Nephron (organoid): ENCODE results near the gene CCDC107.
"Not testable (repeated sequence)": the region's sequence is repeated elsewhere in the genome, so short reads cannot be mapped to it uniquely, and the experiment has no call there.

ENCODE experiments used
- H3K27ac Mint-ChIP-seq, 3 experiments: 2 replicates each; pipeline ENCODE4 v1.8.0; 2020; ENCODE audit warnings: mixed read lengths in 3 of 3, mild to moderate bottlenecking in 2 of 3, moderate library complexity in 1 of 3
- H3K27me3 Mint-ChIP-seq: 2 replicates; pipeline ENCODE4 v1.8.0; 2021; ENCODE audit warnings: low read depth, mild to moderate bottlenecking, moderate library complexity, mixed read lengths
- H3K36me3 Mint-ChIP-seq: 2 replicates; pipeline ENCODE4 v1.8.0; 2020; ENCODE audit warnings: low read depth, mixed read lengths
- H3K4me1 Mint-ChIP-seq: 2 replicates; pipeline ENCODE4 v1.8.0; 2020; ENCODE audit warnings: mixed read lengths
- H3K4me3 Mint-ChIP-seq, 3 experiments: 2 replicates each; pipeline ENCODE4 v1.8.0; 2020; ENCODE audit warnings: mild to moderate bottlenecking in 3 of 3, mixed read lengths in 3 of 3, moderate library complexity in 2 of 3
- H3K9me3 Mint-ChIP-seq: 2 replicates; pipeline ENCODE4 v1.8.0; 2020; ENCODE audit warnings: mixed read lengths
- TF ChIP-seq, protein P1 (sequence below), 3 experiments: fragments of 200-600 bp; sonication (generic); IDR thresholded peaks; one replicate each; pipeline ENCODE4 v1.5.0; 2021; ENCODE audit warnings: antibody characterized with exemption in 3 of 3; ENCODE audit not compliant: unreplicated experiment in 3 of 3

Gene CCDC107

GRCh38 chr9:35635730-35636129 is 22.4 kb upstream of the CCDC107 start:
- Mint-ChIP-seq H3K4me1 (peaks cover 10% of the 10 kb centered on the region), H3K36me3 (peaks cover 6% of the 10 kb centered on the region), H3K27me3 (no peaks in the 10 kb centered on the region), H3K9me3 (no peaks in the 10 kb centered on the region), H3K4me3 (no peak overlapping the region), H3K27ac (peak overlapping the region in 2 of 3 experiments; percentile 11 to 60)
- TF ChIP-seq, protein P1, sequence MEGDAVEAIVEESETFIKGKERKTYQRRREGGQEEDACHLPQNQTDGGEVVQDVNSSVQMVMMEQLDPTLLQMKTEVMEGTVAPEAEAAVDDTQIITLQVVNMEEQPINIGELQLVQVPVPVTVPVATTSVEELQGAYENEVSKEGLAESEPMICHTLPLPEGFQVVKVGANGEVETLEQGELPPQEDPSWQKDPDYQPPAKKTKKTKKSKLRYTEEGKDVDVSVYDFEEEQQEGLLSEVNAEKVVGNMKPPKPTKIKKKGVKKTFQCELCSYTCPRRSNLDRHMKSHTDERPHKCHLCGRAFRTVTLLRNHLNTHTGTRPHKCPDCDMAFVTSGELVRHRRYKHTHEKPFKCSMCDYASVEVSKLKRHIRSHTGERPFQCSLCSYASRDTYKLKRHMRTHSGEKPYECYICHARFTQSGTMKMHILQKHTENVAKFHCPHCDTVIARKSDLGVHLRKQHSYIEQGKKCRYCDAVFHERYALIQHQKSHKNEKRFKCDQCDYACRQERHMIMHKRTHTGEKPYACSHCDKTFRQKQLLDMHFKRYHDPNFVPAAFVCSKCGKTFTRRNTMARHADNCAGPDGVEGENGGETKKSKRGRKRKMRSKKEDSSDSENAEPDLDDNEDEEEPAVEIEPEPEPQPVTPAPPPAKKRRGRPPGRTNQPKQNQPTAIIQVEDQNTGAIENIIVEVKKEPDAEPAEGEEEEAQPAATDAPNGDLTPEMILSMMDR (IDR thresholded peaks at IDR 0.05; ENCODE audit: unreplicated experiment in 3 of 3), result no peak

- no peak overlapping the region for H3K27ac Mint-ChIP-seq
- no peaks in the 10 kb centered on the region for H3K27me3 Mint-ChIP-seq
- H3K4me1 Mint-ChIP-seq, result peaks cover 10% of the 10 kb centered on the region
- H3K36me3 Mint-ChIP-seq, result peaks cover 12% of the 10 kb centered on the region
- H3K9me3 Mint-ChIP-seq, result no peaks in the 10 kb centered on the region
- TF ChIP-seq, protein P1 (IDR thresholded peaks at IDR 0.05; ENCODE audit: unreplicated experiment in 3 of 3), result no peak
- H3K4me3 Mint-ChIP-seq, result no peak overlapping the region
Observed at GRCh38 chr9:35636135-35636876, 21.8 kb upstream of the CCDC107 start.

GRCh38 chr9:35636877-35637246 is 21.2 kb upstream of the CCDC107 start:
- not testable (repeated sequence) for H3K4me3 Mint-ChIP-seq, H3K27ac Mint-ChIP-seq, H3K27me3 Mint-ChIP-seq, H3K9me3 Mint-ChIP-seq
- Mint-ChIP-seq H3K36me3 (peaks cover 17% of the 10 kb centered on the region), H3K4me1 (peaks cover 10% of the 10 kb centered on the region)

DNA sequence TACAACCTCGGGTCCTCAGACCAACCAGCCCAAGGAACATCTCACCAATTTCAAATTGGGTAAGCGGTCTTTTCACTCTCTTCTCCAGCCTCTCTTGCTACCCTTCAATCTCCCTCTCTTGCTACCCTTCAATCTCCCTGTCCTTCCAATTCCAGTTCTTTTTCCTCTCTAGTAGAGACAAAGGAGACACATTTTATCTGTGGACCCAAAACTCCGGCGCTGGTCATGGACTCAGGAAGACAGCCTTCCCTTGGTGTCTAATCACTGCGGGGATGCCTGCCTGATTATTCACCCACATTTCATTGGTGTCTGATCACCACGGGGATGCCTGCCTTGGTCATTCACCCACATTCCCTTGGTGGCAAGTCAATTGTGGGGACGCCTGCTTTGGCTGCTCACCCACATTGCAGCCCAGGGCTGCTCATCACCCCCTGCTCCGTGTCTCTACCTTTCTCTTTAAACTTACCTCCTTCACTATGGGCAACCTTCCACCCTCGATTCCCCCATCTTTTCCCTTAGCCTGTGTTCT is 20.6 kb upstream of the CCDC107 start:
- H3K27ac Mint-ChIP-seq, H3K27me3 Mint-ChIP-seq, H3K4me3 Mint-ChIP-seq, H3K9me3 Mint-ChIP-seq: not testable (repeated sequence)
- peaks cover 17% of the 10 kb centered on the region for H3K36me3 Mint-ChIP-seq
- peaks cover 10% of the 10 kb centered on the region for H3K4me1 Mint-ChIP-seq

DNA sequence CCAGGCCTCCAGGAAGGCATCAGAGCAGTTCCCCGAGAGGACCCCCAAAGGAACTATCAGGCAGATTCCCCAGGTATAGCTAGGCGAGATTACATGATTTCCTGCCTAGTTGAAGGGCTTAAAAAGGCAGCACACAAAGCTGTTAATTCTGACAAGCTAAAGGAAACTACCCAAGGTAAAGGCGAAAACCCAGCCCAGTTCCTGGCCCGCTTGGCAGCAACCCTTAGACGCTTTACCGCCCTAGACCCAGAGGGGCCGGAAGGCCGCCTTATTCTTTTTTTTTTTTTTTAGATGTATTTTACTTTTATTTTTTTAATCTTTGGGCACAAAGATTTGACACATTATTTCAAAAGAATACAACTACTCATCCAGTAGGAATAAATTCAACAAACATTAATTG is 19.3 kb upstream of the CCDC107 start:
- not testable (repeated sequence) for H3K9me3 Mint-ChIP-seq, H3K27me3 Mint-ChIP-seq, H3K27ac Mint-ChIP-seq, H3K4me3 Mint-ChIP-seq
- H3K4me1 Mint-ChIP-seq, result peaks cover 10% of the 10 kb centered on the region
- H3K36me3 Mint-ChIP-seq, result peaks cover 17% of the 10 kb centered on the region

DNA sequence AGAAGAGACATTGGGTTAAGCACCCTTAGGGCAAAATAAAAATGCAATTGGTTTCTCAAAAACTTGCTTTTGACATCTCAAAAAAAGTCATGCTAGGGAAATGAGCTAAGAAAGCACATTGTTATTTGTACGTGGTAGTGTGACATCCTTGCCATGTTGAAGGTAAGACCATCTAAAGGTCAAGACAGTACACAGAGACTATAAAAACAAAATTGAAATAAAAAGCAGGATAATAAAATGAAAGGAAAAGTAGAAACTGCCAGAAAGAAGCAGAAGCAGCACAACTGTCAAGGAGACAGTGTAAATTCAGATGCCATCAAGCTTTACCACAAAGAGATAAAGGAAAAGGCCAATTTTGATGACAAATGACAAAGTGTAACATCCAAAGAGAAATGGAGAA is 18.9 kb upstream of the CCDC107 start:
- not testable (repeated sequence) for H3K27me3 Mint-ChIP-seq, H3K4me3 Mint-ChIP-seq, H3K27ac Mint-ChIP-seq, H3K9me3 Mint-ChIP-seq
- Mint-ChIP-seq H3K4me1 (peaks cover 10% of the 10 kb centered on the region), H3K36me3 (peaks cover 17% of the 10 kb centered on the region)

GRCh38 chr9:35639631-35640030 is 18.5 kb upstream of the CCDC107 start:
- Mint-ChIP-seq H3K4me1 (peaks cover 13% of the 10 kb centered on the region), H3K36me3 (peaks cover 17% of the 10 kb centered on the region), H3K9me3 (no peaks in the 10 kb centered on the region), H3K27ac (no peak overlapping the region), H3K4me3 (no peak overlapping the region), H3K27me3 (no peaks in the 10 kb centered on the region)
- TF ChIP-seq, protein P1 (IDR thresholded peaks at IDR 0.05; ENCODE audit: unreplicated experiment in 3 of 3), result no peak

DNA sequence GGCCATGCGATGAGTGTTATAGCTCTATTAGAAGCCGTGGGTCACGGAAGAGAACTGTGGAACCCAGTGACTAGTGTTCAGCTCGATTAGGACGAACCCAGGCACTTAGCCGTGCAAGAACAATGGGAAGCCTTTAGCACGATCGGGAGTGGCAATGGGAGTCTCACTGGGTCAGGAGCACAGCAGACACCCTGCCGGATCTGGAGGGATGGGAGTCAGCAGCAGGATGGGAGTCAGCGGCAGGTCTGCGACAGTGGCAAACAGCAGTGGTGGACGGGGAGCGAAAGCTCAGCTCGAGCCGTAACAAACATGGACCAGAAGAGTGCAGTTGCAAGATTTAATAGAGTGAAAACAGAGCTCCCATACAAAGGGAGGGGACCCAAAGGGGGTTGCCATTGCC is 17.7 kb upstream of the CCDC107 start:
- H3K27ac Mint-ChIP-seq, H3K4me3 Mint-ChIP-seq, H3K27me3 Mint-ChIP-seq, H3K9me3 Mint-ChIP-seq: not testable (repeated sequence)
- Mint-ChIP-seq H3K36me3 (peaks cover 17% of the 10 kb centered on the region), H3K4me1 (peaks cover 12% of the 10 kb centered on the region)

DNA sequence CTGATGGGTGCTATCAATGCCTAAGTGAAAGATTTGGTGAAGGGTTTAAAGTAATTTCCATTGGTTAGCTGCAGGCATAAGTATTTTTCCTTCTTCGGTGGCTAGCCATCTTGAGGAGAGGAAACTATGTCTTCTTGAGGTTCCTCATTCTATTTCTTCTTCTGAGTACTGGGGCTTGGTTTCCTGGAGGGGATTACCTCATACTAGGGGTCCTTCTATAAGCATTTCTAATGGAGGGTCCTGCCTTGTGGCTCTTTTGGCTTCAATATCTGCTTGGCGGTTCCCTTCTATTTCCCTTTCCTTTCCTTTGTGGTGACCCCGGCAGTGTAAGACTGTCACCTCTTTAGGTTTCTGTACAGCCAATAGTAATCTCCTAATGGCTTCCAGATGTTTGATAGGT is 16.6 kb upstream of the CCDC107 start:
- H3K9me3 Mint-ChIP-seq, H3K4me1 Mint-ChIP-seq, H3K4me3 Mint-ChIP-seq, H3K27me3 Mint-ChIP-seq, H3K27ac Mint-ChIP-seq: not testable (repeated sequence)
- peaks cover 17% of the 10 kb centered on the region for H3K36me3 Mint-ChIP-seq
